ENCODE measurements around the gene USP9X. TPM values are rescaled to one million over a fixed set of nuclear protein-coding genes. Genes with fewer than 3 reads are reported as not detected.
"Not testable (repeated sequence)": the region's sequence is repeated elsewhere in the genome, so short reads cannot be mapped to it uniquely, and the experiment has no call there.

USP9X gene
- total RNA-seq, 2 donors from 2014 or later: 69.1 to 86.2 TPM

DNA sequence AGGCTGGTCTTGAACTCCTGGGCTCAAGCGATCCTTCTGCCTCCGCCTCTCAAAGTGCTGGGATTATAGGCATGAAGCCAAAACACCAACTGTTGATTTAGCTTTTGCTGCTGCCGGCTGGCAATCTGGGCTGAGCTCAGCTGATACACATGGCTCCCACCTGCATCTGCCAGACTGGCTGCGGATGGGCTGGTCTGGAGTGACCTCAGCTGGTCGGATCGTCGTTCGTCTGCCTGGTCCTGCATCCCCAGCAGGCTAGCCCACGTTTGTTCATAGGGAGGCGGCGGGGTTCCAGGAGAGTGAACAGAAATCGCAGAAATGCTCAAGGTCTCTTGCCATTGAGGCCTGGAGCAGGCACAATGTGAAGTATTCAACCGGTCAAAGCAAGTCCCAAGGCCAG is 174.3 kb downstream of the USP9X start:
- no peaks in the 10 kb centered on the region for H3K9me3 ChIP-seq (ENCODE audit: control insufficient read depth, low read length, poor library complexity, severe bottlenecking)
- H3K27ac Mint-ChIP-seq: no peak overlapping the region
- no peaks in the 10 kb centered on the region for H3K27me3 Mint-ChIP-seq
- ATAC-seq (no peak), DNase-seq (no peak)
- no peaks in the 10 kb centered on the region for H3K4me1 Mint-ChIP-seq
- no peak overlapping the region for H3K4me3 Mint-ChIP-seq
- no peaks in the 10 kb centered on the region for H3K36me3 Mint-ChIP-seq (ENCODE audit: low read depth)

DNA sequence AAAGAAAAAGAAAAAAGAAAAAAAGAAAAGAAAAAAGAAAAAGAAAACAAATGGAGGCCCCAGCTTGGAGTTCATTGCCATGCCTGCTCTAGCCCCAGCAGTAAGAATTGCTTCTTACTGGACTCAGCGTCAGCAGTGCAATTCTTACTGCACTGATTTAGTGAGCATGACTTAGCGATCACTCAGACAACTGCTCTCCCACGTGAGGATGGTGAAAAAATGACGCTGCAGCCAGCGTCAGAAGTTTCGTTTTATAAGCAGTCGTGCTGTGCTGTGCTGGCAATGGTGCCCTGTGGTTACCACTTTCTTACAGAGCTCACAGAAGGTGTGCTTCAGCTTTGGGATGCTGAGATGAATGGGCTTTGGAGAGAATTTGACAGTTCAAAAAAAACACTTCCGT is 180.4 kb downstream of the USP9X start:
- H3K9me3 ChIP-seq (ENCODE audit: control insufficient read depth, low read length, poor library complexity, severe bottlenecking): no peaks in the 10 kb centered on the region
- H3K27me3 Mint-ChIP-seq: no peaks in the 10 kb centered on the region
- no peak overlapping the region for H3K27ac Mint-ChIP-seq
- H3K36me3 Mint-ChIP-seq (ENCODE audit: low read depth): no peaks in the 10 kb centered on the region
- peak overlapping the region; percentile 36 for H3K4me3 Mint-ChIP-seq
- no peaks in the 10 kb centered on the region for H3K4me1 Mint-ChIP-seq
- DNase-seq: peak in 1 of 3 donors; percentile 12
- ATAC-seq: peak; percentile 99

DNA sequence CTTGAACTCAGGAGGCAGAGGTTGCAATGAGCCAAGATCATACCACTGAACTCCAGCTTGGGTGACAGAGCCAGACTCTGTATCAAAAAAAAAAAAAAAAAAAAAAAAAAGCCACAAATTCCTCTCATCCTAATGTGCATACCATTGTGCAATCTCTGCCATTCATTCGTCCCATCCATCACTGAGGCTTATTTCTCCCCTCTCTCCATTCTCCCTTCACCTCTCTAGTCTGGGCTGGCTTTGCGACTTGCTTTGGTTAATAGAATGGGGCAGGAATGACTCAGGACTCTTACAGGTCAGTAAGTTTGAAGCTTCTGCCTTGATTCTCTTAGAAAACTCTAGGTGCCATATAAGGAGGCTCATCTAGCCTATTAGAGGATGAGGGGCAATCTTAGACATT is 188.4 kb downstream of the USP9X start:
- H3K9me3 ChIP-seq (ENCODE audit: control insufficient read depth, low read length, poor library complexity, severe bottlenecking): no peaks in the 10 kb centered on the region
- ATAC-seq (no peak), DNase-seq (no peak)
- Mint-ChIP-seq H3K36me3 (ENCODE audit: low read depth) (no peaks in the 10 kb centered on the region), H3K4me1 (no peaks in the 10 kb centered on the region), H3K27me3 (no peaks in the 10 kb centered on the region), H3K27ac (no peak overlapping the region), H3K4me3 (no peak overlapping the region)

DNA sequence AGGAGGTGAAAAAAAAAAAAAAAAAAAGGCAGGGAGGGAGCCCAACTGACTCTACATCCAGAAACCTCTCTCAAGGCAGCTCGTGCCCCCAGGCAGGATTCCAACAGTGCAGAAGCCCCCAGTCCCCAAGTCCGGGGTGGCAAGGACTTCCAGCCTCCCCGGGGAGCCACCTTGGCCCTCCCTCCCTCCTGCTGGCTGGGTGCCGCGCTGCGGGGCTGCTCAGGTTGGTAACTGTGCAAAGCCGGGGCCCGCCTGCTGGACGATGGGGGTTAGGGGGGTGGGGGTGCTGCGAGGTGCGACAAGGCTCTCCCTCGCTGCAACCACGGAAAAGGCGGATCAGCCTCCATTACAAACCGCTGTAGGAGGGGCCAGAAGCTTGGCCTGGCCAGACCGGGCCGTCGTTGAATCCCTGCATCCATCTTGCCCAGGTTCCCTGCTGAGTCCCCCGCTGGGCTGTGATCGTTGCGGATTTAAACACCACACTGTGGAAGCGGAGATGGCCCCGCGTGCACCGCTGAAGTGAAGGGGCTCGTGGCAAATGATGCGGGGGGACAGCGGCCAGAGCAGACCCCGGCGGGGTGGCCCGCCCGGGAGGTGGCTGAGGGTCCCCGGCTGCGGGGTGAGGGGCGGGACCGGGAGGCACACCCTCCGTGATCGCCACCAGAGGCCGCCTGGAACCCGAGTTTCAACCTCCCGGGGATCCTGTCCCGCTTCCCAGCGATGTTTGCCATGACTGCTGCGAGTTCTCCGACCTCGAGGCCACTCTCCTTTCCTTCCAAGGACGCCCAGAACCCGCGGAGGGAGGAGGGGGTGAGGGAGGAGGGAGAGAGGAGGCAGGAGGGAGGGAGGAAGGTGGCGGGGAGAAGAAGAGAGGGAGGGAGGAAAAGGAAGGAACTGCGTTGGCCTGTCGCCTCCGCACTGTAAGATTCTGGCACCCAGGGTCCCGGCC is 190.7 kb downstream of the USP9X start:
- H3K27ac Mint-ChIP-seq: peak overlapping the region; percentile 67
- no peaks in the 10 kb centered on the region for H3K9me3 ChIP-seq (ENCODE audit: control insufficient read depth, low read length, poor library complexity, severe bottlenecking)
- peak; percentile 80 for ATAC-seq
- peak overlapping the region; percentile 86 for H3K4me3 Mint-ChIP-seq
- no peaks in the 10 kb centered on the region for H3K27me3 Mint-ChIP-seq
- no peaks in the 10 kb centered on the region for H3K4me1 Mint-ChIP-seq
- DNase-seq: peak; percentile 7 to 19 (median 9)
- H3K36me3 Mint-ChIP-seq (ENCODE audit: low read depth): no peaks in the 10 kb centered on the region

DNA sequence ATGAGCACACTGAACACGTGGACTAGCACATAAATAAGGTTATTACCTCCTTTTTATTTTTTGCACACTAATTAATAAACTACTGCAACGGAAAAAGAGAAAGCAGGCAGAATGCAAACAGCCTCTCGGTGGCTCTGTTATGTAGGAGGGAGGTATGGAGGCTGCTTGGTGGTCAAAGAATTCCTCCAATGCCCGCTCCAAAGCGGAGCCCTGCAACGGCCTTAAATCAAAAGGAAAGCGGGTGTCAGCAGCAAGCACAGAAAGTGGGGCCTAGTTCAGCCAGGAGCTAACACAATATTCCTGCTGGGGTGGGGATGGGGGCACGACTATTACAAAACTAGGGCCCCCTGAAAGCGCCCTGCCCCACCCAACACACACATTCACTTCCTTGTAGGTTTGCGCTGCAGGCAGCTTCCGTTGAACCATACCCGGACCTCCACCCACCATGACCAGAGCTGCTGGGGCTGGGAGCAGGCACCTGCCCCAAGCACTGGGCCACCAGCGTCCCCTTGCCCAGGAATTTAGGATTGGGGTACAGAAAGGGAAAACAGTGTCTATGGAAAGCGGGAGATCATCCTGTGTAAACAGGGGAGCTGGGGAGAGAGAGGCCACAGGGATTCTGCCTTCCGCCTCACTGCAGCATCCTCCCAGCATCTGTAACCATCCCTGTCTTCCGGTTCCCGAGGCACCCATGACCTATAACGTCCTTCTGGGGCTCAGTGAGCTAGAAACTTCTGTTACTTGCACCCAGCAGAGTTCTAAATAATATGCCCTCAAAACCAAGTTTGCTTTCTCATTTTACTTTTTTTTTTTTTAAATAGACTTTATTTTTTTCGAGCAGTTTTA is 191.6 kb downstream of the USP9X start:
- peak overlapping the region; percentile 86 for H3K4me3 Mint-ChIP-seq
- H3K4me1 Mint-ChIP-seq: no peaks in the 10 kb centered on the region
- peak overlapping the region; percentile 67 for H3K27ac Mint-ChIP-seq
- no peaks in the 10 kb centered on the region for H3K27me3 Mint-ChIP-seq
- no peak for DNase-seq
- H3K9me3 ChIP-seq (ENCODE audit: control insufficient read depth, low read length, poor library complexity, severe bottlenecking): no peaks in the 10 kb centered on the region
- ATAC-seq: peak; percentile 4
- no peaks in the 10 kb centered on the region for H3K36me3 Mint-ChIP-seq (ENCODE audit: low read depth)

DNA sequence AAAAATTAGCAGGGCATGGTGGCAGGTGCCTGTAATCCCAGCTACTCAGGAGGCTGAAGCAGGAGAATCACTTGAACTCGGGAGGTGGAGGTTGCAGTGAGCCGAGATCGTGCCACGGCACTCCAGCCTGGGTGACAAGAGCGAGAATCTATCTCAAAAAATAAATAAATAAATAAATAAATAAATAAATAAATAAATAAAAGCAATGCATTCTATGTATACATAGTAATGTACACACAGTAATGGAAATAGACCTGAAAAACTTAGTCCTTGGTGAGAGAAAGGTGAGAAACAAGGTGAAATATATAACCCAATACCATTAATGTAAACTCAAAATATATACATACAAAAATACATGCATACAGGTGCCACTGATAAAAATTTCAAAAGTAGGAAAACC is 197.1 kb downstream of the USP9X start:
- not testable (repeated sequence) for H3K36me3 Mint-ChIP-seq (ENCODE audit: low read depth); H3K9me3 ChIP-seq (ENCODE audit: control insufficient read depth, low read length, poor library complexity, severe bottlenecking); ATAC-seq; H3K27ac Mint-ChIP-seq; DNase-seq; H3K4me1 Mint-ChIP-seq; H3K4me3 Mint-ChIP-seq; H3K27me3 Mint-ChIP-seq

DNA sequence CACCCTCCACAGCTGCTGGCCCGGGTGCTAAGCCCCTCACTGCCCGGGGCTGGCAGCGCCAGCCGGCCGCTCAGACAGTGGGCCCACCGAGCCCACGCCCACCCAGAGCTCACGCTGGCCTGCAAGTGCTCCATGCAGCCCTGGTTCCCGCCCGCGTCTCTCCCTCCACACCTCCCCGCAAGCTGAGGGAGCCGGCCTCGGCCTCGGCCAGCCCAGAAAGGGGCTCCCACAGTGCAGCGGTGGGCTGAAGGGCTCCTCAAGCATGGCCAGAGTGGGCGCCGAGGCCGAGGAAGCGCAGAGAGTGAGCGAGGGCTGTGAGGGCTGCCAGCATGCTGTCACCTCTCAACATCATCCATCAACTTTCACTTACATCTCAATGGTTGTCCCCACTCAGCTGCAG is 200.7 kb downstream of the USP9X start:
- not testable (repeated sequence) for H3K36me3 Mint-ChIP-seq (ENCODE audit: low read depth); H3K4me3 Mint-ChIP-seq; H3K9me3 ChIP-seq (ENCODE audit: control insufficient read depth, low read length, poor library complexity, severe bottlenecking); DNase-seq; H3K27me3 Mint-ChIP-seq; H3K4me1 Mint-ChIP-seq; ATAC-seq; H3K27ac Mint-ChIP-seq

Other genes starting within 250 kb of the USP9X start
- gene DDX3X, start 248.7 kb downstream of the USP9X start, total RNA-seq: 100 to 1,000 TPM; 795 to 944 TPM

Measured in T-helper 17 cell (primary cell).